GM19099 (cell line): ENCODE results near the gene NUMB.

ENCODE experiments used
- POLR2A ChIP-seq: IDR thresholded peaks from 3 replicates; pipeline ENCODE4 v1.6.1; 2011; ENCODE audit warnings: low read depth; ENCODE audit not compliant: insufficient read length; ENCODE audit errors: extremely low read depth

Gene NUMB

DNA sequence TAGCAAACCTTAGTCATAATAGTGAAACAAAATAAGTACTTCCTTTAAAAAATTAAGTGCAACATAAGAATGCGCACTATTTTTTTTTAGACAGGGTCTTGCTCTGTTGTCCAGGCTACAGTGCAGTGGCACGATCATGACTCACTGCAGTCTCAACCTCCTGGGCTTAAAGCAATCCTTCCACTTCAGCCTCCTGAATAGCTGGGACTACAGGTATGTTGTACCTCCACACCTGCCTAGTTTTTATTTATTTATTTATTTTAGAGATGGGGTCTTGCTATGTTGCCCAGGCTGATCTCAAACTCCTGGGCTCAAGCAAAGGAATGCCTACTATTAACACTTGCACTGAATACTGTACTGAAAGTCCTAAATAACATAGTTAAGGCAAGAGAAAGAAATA is 93.8 kb downstream of the NUMB start:
- TF ChIP-seq POLR2A: no peak

DNA sequence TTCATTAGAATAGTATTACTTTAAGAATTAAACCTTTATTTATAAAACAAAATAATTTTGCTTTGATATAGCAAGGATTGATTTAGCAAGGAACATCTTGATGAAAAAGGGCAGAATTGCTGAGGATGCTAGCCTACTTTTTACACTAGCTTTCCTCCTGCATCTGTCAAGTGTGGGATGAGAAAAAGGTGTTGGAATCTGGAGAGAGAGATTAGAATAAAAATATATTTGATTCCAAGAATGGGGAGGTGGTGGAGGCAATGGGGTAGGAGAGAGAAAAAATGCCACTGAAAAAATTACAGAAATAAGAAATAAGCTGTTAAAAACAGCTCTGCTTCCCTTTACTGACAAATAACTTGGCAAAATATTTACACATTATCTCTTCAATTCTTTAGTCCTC is 98.9 kb downstream of the NUMB start:
- TF ChIP-seq POLR2A: no peak

- TF ChIP-seq POLR2A: no peak
Observed at GRCh38 chr14:73358187-73358586, 100.2 kb downstream of the NUMB start.

DNA sequence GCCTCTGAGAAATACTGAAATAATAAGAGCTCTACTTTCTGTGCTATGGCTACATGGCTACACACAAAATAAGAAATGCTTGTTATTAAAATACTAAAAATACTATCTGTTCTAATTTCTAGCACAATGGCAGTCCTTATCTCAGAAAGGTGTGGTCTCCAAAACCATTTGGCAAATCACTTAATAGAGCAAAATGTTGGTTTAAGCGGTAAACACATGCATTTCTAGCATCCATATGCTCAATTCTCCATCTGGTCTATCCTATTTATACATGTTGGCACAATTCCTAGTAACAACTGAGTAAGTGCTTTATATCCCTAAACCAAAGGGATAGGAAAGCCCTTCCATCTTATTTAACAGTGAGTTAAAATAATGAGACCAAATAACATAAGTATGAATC is 114.0 kb downstream of the NUMB start:
- TF ChIP-seq POLR2A: no peak

GRCh38 chr14:73342670-73343069 is 115.7 kb downstream of the NUMB start:
- no peak for TF ChIP-seq POLR2A

DNA sequence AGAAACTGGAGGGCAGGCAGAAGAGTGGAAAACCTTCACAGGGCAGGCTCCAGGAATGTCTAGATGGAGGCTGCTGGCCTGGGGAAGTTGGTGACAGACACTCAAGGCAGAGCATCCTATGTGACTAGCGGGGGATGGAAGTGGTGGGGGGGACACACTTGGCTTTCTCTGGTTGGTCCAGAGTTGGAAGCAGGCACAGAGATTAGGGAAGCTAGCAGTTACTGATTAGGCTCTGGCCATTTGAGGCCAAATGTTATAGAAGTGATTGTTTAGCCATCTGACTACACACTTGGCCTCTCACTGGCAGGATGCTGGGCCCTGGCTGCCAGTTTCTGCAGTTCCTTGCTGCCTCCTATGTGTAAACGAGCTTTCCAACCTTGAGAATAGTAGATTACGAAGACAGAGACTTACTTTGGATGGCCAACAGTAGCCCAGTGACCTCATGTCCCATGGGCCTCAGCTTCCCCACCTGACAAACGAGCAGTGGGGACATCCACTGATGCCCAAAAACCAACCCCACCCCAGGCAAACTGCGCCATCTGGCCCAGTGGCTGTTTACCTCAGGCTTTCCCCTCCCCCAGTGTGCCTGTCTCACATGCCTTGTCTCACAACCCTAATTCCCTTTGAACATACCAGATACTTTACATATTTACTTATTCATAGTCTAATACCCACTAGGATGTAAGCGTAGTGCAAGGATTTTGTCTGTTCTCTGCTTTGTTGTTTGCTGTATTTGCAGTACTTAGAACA is 118.3 kb downstream of the NUMB start:
- no peak for TF ChIP-seq POLR2A

GRCh38 chr14:73339206-73339605 is 119.1 kb downstream of the NUMB start:
- no peak for TF ChIP-seq POLR2A

DNA sequence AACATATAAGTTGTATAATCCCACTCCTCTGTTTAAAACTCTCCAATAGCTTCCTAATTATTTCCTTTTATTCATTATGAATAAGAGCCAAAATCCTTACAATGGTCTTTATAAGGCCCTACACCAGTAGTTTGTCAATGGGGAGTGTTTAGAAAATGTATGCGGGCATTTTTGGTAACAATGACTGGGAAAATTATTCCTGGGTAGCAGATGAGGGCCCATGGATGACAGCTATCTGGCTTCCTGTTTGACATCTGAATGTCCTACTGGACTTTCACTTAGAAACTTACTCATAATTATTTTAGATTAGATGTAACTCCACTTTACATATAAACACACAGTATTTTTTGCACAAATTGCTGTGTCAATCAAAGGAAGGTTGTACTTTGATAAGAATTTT is 119.8 kb downstream of the NUMB start:
- no peak for TF ChIP-seq POLR2A

DNA sequence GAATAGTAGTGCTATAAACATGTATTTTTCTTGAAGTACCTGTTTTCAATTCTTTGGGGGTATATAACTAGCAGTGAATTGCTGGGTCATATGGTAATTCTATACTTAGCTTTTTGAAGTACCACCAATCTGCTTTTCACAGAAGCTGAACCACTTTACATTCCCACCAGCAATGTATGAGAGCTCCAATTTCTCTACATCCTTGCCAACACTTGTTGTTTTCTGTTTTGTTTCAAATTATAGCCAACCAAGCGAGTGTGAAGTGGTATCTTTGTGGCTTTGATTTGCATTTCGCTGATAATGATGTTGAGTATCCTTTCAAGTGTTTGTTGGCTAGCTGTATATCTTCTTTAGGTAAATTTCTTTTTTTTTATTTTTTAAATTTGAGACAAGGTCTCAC is 125.3 kb downstream of the NUMB start:
- TF ChIP-seq POLR2A: no peak

- TF ChIP-seq POLR2A: no peak
Observed at GRCh38 chr14:73325630-73326299, 132.6 kb downstream of the NUMB start.

- no peak for TF ChIP-seq POLR2A
Observed at GRCh38 chr14:73325063-73325462, 133.3 kb downstream of the NUMB start.

GRCh38 chr14:73324533-73324932 is 133.8 kb downstream of the NUMB start:
- TF ChIP-seq POLR2A: no peak

- TF ChIP-seq POLR2A: no peak
Observed at GRCh38 chr14:73323896-73324399, 134.4 kb downstream of the NUMB start.

DNA sequence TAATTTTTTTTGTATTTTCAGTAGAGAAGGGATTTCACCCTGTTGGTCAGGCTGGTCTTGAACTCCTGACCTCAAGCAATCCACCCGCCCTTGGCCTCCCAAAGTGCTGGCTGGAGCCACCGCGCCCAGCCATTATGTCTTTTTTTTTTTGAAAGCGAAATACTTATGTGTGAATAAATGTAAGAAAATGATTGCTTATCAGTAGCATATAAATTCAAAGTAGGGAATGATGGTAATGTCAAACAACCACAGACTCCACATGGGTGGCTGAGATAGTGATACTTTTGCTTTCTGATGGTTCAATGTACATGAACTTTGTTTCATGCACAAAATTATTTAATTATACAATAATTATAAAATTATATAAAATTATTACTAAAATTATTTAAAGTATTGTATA is 145.2 kb downstream of the NUMB start:
- no peak for TF ChIP-seq POLR2A

DNA sequence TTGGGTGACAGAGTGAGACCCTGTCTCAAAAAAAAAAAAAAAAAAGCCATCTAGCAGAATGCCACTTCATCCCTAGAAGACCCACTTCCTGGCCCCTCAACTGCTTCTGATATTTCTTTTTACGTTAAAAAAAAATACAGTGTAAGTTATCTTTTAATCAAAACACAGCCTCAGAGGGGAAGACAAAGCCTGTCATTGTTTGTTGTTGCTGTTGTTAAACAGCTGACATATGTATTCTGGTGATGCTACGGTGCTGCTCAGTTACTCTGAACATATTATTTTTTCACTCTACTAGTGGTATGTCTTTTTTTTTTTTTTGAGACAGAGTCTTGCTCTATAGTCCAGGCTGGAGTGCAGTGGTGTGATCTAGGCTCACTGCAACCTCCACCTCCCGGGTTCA is 145.7 kb downstream of the NUMB start:
- no peak for TF ChIP-seq POLR2A

DNA sequence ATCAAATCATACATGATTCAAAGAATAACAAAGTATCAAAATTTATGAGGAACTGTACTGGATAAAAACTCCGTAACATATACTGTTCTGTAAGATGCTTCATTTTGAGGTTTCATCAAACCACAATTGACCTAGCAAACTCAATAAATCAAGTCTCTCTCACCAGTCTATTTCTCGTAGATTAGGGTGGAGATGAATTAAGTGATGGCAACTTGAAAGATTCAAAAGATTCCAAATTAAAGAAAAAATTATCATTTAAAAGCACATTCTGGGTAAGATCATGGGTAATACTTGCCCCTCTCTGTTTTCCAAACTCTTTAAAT is 146.7 kb downstream of the NUMB start:
- TF ChIP-seq POLR2A: no peak
